Stimulated activated CD8-positive, alpha-beta memory T cell treated with anti-CD3 and anti-CD28 coated beads, Interleukin-7, amount 100 ng/mL, for 48 hours (primary cell): ENCODE results near the gene PDIA5.

ENCODE experiments used
- DNase-seq, 2 donors: peaks; one replicate each; pipeline ENCODE4 v3.0.0-alpha.2; 2020; ENCODE audit warnings: low read depth in 1 of 2; ENCODE audit errors: extremely low read depth in 1 of 2

Gene PDIA5

GRCh38 chr3:123089611-123090331, 22.9 kb downstream of the PDIA5 start:
- DNase-seq = no peak

DNA sequence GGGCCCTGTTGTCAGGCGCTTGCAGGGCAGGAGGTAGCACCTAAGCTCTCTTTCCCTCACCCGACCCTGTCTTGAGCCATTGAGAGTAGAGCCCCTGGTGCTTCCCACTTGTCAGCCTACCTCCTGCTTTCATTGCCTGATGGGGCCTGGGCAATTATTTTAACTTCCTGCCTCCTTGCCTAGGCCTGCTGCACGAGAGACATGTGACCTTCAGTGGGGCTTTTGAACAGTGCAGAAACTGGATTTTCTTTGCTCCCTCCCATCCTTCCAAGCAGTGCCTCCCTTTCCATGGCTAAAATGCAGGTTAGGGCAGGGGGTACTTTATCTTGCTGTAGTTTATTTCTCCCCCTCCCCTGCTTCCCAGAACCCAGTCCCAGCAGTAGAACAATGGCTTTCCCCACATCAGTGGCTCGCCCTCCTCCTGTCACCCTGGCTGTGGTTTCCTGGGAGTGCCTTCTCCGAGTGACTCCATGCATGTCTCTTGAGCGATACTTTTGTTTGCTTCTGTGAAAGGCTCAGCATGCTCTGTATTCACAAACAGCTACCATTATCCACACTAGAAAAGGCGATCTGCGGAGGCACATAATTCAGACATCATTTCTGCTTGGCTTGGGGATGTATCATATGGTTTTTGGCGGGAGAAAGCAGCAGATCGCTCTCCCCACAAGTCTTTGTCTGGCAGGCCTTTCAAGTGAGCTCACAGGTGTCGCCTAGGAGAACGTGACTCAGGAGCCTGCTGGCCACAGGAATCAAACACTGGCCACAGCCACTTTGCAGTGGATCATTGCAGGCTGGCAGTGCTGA, 24.1 kb downstream of the PDIA5 start:
- no peak for DNase-seq

- no peak for DNase-seq
Measured at GRCh38 chr3:123092243-123092642, 25.4 kb downstream of the PDIA5 start.

DNA sequence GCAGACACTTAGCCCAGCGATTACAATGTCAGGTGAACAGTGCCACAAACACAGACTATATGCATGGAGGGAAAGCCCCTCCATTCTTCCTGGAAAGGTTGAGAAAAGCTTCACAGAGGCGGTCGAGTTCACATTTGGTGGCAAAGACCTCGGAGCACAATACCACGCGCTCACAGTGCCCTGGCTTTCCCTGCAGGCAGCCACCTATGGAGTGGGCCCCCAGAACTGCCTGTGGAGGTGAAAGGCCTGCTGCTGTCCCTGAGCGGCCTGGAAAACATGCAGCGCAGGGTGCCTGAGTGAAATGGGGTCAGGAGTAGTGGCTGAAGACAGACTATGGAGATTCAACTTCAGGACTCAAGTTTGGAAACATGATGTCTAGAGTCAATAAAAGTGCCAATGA, 26.9 kb downstream of the PDIA5 start:
- DNase-seq = no peak

DNA sequence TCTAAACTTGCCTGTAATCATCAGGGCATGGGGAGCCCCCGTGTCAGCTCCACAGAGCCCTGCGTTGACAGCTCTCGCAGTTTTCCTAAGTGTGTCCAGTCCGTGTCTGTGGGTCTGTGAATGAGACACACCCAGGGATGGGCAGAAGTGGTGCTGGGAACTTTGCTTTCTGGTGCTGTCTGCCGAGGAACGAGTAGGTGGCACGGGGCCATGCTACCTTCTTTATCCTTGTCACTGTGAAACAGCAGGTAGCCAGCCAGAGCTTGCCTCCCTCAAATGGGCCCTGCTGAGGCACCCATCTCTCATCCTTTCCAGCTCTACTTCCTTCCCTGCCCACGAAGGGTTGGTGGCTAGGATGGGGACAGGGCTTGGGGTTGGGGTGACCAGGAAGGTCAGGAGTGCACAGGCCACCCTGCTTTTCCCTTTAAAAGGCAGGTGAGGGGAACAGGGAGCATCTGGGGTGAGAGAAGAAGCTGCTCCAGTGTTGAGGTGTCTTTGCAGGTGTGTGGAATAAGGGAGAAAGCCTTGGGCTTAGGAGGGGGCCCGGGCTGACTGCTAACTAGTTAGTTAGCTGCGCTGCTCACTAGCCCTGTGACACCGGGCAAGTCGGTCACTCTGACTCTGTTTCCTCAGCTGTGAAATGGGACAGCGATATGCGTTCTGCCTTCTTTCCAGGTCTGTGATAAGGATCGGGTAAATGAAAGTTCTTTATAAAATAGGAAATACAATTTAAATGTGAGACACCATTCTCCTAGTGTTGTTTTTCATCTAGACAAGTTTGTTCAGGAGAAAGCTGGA, 27.9 kb downstream of the PDIA5 start:
- no peak for DNase-seq

DNA sequence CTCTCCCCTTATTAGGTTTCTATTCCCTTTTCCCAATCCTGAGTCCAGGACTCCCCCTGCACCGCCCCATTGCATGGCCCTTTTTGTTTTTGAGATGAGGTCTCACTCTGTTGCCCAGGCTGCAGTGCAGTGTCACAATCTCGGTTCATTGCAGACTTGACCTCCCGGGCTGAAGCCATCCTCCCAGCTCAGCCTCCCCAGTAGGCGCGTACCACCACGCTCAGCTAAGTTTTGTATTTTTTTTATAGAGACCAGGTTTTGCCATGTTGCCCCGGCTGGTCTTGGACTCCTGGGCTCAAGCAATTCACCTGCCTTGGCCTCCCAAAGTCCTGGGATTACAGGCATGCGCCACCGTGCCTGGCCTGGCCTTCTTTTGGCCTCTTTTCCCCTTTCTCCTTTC, 29.3 kb downstream of the PDIA5 start:
- no peak for DNase-seq

- DNase-seq = no peak
Measured at GRCh38 chr3:123096731-123097130, 29.9 kb downstream of the PDIA5 start.

- no peak for DNase-seq
Measured at GRCh38 chr3:123098426-123099330, 31.9 kb downstream of the PDIA5 start.

DNA sequence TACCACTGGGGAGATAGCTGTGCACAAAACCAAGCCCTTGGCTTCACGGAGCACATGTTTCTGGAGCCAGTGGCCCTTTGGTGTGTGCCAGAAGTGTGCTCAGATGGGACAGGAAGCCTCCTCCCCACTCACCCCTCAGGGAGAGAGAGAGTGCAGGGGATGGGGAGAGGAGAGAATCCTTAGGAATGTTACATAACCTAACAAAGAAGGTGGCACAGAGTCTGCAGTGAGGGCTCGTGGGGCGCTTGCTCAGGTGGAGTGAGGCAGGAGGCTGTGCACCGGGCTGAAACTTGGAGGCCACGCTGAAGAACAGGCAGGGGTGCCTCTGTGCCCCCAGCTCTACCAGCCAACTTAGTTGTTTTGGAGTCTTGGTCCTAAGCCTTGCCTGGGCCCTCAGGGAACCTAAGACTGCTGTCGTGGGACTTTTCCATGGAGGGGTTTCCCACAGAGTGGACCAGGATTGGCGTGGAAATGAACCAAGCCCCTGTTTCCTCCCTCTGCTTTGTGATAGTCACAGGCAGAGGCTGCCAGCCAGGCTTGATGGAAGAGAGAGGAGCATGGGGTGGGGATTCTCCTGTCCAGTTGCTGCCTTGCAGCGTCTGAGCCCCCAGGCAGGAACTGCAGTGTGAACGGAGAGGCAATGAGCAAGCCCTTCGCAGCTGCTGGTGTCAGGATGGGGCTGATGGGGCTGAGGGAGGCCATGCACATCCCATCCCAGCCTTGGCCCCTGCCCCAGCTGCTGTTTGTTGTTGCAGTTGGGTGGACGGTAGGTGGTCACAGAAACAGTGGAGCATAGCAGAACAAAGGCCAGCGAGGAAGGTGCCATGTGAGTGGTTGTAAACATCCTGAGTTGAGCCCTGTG, 32.7 kb downstream of the PDIA5 start:
- no peak for DNase-seq

- DNase-seq = no peak
Measured at GRCh38 chr3:123100193-123100776, 33.5 kb downstream of the PDIA5 start.

DNA sequence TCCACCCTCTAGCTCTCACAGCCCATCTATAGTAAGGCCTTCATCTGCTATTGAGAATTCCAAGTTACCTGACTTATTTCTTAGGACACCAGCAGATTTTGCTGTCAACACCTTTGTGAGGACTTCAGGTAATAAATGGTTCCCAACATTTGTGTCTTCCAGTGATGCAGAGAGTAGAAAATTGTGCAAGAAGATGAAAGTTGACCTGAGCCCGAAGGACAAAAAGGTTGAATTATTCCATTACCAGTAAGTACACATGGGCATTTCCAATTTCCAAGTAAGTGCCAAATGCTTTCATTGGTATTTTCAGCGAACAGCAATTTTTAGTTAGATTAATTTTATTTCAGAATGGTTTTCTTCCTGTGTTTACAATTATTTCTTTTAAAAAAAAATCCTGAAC, 35.4 kb downstream of the PDIA5 start:
- DNase-seq = no peak

- no peak for DNase-seq
Measured at GRCh38 chr3:123102826-123103225, 36.0 kb downstream of the PDIA5 start.

DNA sequence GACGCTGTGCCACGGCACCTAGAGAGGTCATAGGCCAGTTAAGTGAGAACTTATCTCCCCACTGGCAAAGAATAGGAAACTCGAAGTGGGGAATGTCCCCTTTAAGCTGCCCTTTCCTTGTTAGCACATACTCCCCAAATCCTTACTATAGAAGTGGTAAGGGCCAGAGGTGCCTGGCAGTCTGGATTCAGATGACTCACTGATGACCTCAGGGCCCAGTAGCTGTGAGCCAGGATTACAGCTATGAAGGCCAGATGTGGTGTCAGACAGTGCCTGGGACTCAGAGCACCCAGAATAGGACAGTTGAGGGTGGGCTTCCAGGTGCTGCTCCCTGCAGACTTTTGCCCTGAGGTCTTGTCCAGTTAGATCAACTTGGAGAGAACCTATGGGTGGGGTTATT, 37.7 kb downstream of the PDIA5 start:
- no peak for DNase-seq

DNA sequence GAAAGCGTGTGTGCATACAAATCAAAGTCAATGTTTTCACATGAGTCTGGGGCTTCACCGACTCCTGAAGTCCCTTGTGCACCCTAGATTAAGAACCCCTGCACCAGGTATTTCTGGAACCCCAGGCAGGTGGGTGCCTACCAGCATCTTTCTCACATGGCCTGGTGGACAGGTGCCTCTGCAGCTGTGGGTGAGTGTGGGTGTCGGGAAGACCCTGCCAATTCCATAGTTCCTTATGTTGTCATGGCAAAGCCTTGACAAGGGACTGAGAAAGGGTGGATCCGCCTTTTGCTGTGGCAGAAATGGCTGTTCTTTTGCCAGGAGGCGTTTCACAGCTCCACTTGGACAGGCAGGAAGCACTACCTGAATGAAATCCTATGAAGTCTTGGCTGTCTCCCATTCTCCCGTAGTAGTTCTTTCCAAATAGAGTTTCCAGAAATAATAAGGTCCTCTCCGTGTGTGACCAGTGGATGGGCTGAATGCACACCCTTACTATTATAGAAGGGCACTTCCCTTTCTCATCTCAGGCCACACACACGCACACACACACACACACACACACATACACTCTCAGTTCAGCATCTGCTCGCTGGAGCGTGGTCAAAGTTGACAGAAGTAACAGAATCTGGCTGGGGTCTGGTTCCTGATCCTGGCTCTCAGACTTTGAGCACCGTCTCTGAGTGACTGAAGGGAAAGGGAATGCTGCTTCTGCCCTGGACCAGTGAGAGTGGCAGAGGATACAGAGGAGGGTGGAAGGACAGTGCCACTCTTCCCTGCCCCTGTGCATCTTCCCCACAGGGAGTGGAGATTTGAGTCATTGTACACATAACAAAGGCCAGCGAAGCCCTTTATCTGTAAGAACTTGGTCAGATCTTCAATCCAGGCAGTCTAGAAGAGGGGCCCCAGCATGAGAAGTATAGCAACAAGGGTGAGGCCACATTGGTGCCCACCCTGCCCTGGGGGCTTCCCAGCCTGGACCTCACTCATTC, 38.7 kb downstream of the PDIA5 start:
- DNase-seq = no peak

DNA sequence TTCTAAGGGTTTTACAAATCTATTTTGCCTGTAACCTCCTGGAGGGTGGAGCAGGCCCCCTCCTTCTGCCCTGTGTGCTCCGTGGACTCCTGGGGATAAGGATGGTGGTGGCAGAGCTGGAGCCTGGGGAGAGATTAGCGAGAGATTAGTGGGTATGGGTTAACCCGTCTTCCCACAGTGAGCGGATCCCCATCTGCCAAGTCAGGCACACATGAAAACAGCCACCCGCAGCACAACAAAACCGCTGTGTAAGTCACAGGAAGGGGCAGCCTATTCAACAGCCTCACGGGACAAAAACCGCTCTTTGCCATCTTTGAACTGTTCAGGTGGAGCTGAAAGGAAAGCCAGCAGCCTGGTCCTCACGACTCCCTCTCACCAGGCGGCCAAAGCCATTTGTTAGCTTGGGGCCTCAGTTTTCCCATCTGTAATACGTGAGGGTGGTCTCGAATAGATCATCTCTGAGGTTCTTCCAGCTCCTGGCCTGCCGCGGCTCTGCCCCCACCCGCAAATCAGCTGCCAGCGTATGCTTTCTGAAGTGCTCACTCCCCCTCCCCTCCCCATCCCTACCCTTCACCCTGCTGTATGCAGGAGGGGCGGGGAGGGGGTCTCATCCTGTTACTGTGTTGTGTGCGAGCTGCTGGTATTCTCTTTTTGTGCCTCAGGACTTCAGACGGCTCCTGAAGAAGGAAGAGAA, 43.6 kb downstream of the PDIA5 start:
- DNase-seq = no peak

DNA sequence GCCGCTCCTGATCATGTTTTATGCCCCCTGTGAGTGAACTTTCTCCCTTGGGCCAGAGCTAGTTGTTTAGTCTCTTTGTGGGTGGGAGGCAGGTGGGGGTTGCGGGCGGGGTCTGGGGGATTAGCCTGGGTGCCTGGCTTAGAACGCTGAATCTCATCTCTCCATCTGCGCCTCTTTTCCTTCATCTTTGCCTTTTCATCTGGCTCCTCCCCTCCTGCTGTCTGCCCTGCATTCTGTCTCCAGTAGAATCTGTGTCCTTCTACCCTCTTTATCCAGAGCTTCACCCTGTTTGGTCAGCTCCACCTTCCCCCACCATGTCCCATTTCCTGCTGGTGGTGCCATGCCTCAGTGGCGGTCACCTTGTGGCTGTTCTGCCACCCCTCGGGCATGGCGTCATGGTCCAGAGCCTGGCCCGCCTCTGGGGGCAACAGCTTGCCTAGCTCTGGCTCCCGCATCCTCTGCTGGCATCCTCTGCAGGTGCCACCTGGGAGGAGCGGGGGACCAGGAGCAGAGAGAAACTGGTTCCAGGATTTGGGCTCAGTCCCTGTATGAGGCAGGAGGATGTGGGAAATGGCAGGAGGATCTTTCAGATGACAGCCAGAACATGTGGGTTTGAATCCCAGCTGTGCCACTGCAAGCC, 44.3 kb downstream of the PDIA5 start:
- no peak for DNase-seq

GRCh38 chr3:123111640-123112039, 44.8 kb downstream of the PDIA5 start:
- no peak for DNase-seq
